H9 (cell line): ENCODE data around the gene PIK3C2B. TPM values are rescaled to one million over a fixed set of nuclear protein-coding genes. Genes with fewer than 3 reads are reported as not detected.

Experiments
- DNase-seq: peaks from one replicate; pipeline ENCODE4 v3.0.0-alpha.2; 2017
- H2AFZ ChIP-seq: one replicate; pipeline ENCODE4 v1.6.1; 2013; ENCODE audit warnings: mild to moderate bottlenecking, low read length, control low read depth, moderate library complexity
- H2AK5ac ChIP-seq: 2 replicates; pipeline ENCODE4 v1.6.1; 2013; ENCODE audit warnings: low read length, control low read depth, mixed read lengths; ENCODE audit not compliant: insufficient read length
- H2BK120ac ChIP-seq: one replicate; pipeline ENCODE4 v1.6.1; 2013; ENCODE audit warnings: low read depth, mild to moderate bottlenecking, low read length, control low read depth, inconsistent platforms; ENCODE audit not compliant: poor library complexity, severe bottlenecking
- H2BK12ac ChIP-seq: 2 replicates; pipeline ENCODE4 v1.6.1; 2013; ENCODE audit warnings: low read length, control low read depth, mixed read lengths, low read depth; ENCODE audit not compliant: insufficient read length
- H2BK15ac ChIP-seq: 2 replicates; pipeline ENCODE4 v1.6.1; 2013; ENCODE audit warnings: low read depth, low read length, control low read depth
- H2BK20ac ChIP-seq: one replicate; pipeline ENCODE4 v1.6.1; 2013; ENCODE audit warnings: low read depth, mild to moderate bottlenecking, low read length, control low read depth, inconsistent platforms; ENCODE audit not compliant: poor library complexity, severe bottlenecking
- H2BK5ac ChIP-seq: 2 replicates; pipeline ENCODE4 v1.6.1; 2013; ENCODE audit warnings: low read length, control low read depth, mixed read lengths; ENCODE audit not compliant: insufficient read length
- H3K14ac ChIP-seq: 2 replicates; pipeline ENCODE4 v1.6.1; 2013; ENCODE audit warnings: low read length, control low read depth; ENCODE audit not compliant: insufficient read depth
- H3K18ac ChIP-seq: 2 replicates; pipeline ENCODE4 v1.6.1; 2013; ENCODE audit warnings: low read depth, mild to moderate bottlenecking, mixed read lengths, low read length, control low read depth; ENCODE audit not compliant: insufficient read length
- H3K23ac ChIP-seq: 2 replicates; pipeline ENCODE4 v1.6.1; 2013; ENCODE audit warnings: low read length, control low read depth, mixed read lengths, low read depth; ENCODE audit not compliant: insufficient read length
- H3K23me2 ChIP-seq: 2 replicates; pipeline ENCODE4 v1.6.1; 2013; ENCODE audit warnings: low read depth, mild to moderate bottlenecking, mixed read lengths, low read length, control low read depth; ENCODE audit not compliant: insufficient read length, poor library complexity, severe bottlenecking
- H3K27ac ChIP-seq: 2 replicates; pipeline ENCODE4 v1.5.1; 2013; ENCODE audit warnings: low read length, control low read depth, mixed read lengths, low read depth; ENCODE audit not compliant: insufficient read length
- H3K27me3 ChIP-seq: 2 replicates; pipeline ENCODE4 v1.6.1; 2013; ENCODE audit warnings: low read length, control low read depth, inconsistent platforms; ENCODE audit not compliant: insufficient read depth
- H3K4ac ChIP-seq: 2 replicates; pipeline ENCODE4 v1.6.1; 2013; ENCODE audit warnings: low read depth, mild to moderate bottlenecking, control low read depth, inconsistent platforms, low read length, moderate library complexity
- H3K4me1 ChIP-seq: 2 replicates; pipeline ENCODE4 v1.6.1; 2013; ENCODE audit warnings: low read length, control low read depth, inconsistent platforms; ENCODE audit not compliant: insufficient read depth
- H3K4me2 ChIP-seq: 2 replicates; pipeline ENCODE4 v1.6.1; 2013; ENCODE audit warnings: low read length, control low read depth, mixed read lengths; ENCODE audit not compliant: insufficient read length, insufficient read depth
- H3K56ac ChIP-seq: 2 replicates; pipeline ENCODE4 v1.6.1; 2013; ENCODE audit warnings: low read depth, mild to moderate bottlenecking, mixed read lengths, low read length, control low read depth; ENCODE audit not compliant: insufficient read length
- H3K79me1 ChIP-seq: 2 replicates; pipeline ENCODE4 v1.6.1; 2013; ENCODE audit warnings: low read depth, mild to moderate bottlenecking, moderate library complexity, low read length, control low read depth, inconsistent platforms; ENCODE audit not compliant: insufficient read depth, poor library complexity, severe bottlenecking
- H3K79me2 ChIP-seq: 2 replicates; pipeline ENCODE4 v1.6.1; 2013; ENCODE audit warnings: low read length, control low read depth, inconsistent platforms; ENCODE audit not compliant: insufficient read depth
- H3K9ac ChIP-seq: 2 replicates; pipeline ENCODE4 v1.6.1; 2013; ENCODE audit warnings: low read length, control low read depth, mixed read lengths; ENCODE audit not compliant: insufficient read length; ENCODE audit errors: extremely low read depth
- H3K9me3 ChIP-seq: one replicate; pipeline ENCODE4 v1.6.1; 2013; ENCODE audit warnings: low read depth, low read length, inconsistent platforms; ENCODE audit not compliant: control insufficient read depth
- H3T11ph ChIP-seq: one replicate; pipeline ENCODE4 v1.6.1; 2013; ENCODE audit warnings: mild to moderate bottlenecking, low read length, control low read depth, inconsistent platforms
- H4K20me1 ChIP-seq: one replicate; pipeline ENCODE4 v1.6.1; 2013; ENCODE audit not compliant: control insufficient read depth, insufficient read length, insufficient read depth
- H4K5ac ChIP-seq: 2 replicates; pipeline ENCODE4 v1.6.1; 2013; ENCODE audit warnings: low read depth, mild to moderate bottlenecking, mixed read lengths, low read length, control low read depth; ENCODE audit not compliant: insufficient read length
- H4K8ac ChIP-seq: replicated peaks from 2 replicates; pipeline ENCODE4 v1.6.1; 2013; ENCODE audit warnings: low read length, control low read depth, mixed read lengths, low read depth; ENCODE audit not compliant: insufficient read length
- H4K91ac ChIP-seq: 2 replicates; pipeline ENCODE4 v1.6.1; 2013; ENCODE audit warnings: low read depth, mild to moderate bottlenecking, moderate library complexity, mixed read lengths, low read length, control low read depth; ENCODE audit not compliant: insufficient read length
- H3K27ac Mint-ChIP-seq, 3 experiments: 2 replicates in 2 of 3; 3 replicates in 1 of 3; pipeline ENCODE4 v1.8.0; 2020 to 2021; ENCODE audit warnings: mixed read lengths in 3 of 3, mild to moderate bottlenecking in 1 of 3, moderate library complexity in 1 of 3
- H3K27me3 Mint-ChIP-seq: 2 replicates; pipeline ENCODE4 v1.8.0; 2021; ENCODE audit warnings: low read depth, mild to moderate bottlenecking, moderate library complexity, mixed read lengths
- H3K36me3 Mint-ChIP-seq, 3 experiments: 2 replicates in 2 of 3; 3 replicates in 1 of 3; pipeline ENCODE4 v1.8.0; 2020 to 2021; ENCODE audit warnings: low read depth in 3 of 3, mixed read lengths in 3 of 3; ENCODE audit not compliant: insufficient read depth in 1 of 3
- H3K4me1 Mint-ChIP-seq, 2 experiments: 2 replicates each; pipeline ENCODE4 v1.8.0; 2020; ENCODE audit warnings: mixed read lengths in 2 of 2
- H3K4me3 Mint-ChIP-seq, 2 experiments: 2 replicates in 1 of 2; 3 replicates in 1 of 2; pipeline ENCODE4 v1.8.0; 2020 to 2021; ENCODE audit warnings: mild to moderate bottlenecking in 2 of 2, mixed read lengths in 2 of 2, moderate library complexity in 1 of 2
- H3K9me3 Mint-ChIP-seq, 2 experiments: 2 replicates in 1 of 2; 3 replicates in 1 of 2; pipeline ENCODE4 v1.8.0; 2020; ENCODE audit warnings: mild to moderate bottlenecking in 2 of 2, mixed read lengths in 2 of 2, moderate library complexity in 1 of 2
- WGBS: extraction: QIAGEN DNeasy Blood & Tissue Kit; methylation state at CpG from one replicate; pipeline ENCODE4 v1.1.7; 2013; ENCODE audit warnings: missing lambda C conversion rate, low lambda C conversion rate, mixed read lengths; ENCODE audit not compliant: insufficient read length; ENCODE audit errors: extremely low coverage; 5-methylcytosine and 5-hydroxymethylcytosine counted together
- total RNA-seq: library from RNA; stranded (reverse); gene quantifications from 2 replicates; pipeline ENCODE4 v1.2.1, GENCODE V29; 2021
- TF ChIP-seq, protein P1 (sequence below): fragments of 200-600 bp; sonication (generic); conservative IDR thresholded peaks from 3 replicates; pipeline ENCODE4 v1.8.0; 2021; ENCODE audit warnings: antibody characterized with exemption, mild to moderate bottlenecking

Gene PIK3C2B
- total RNA-seq, 1 experiment from 2014 or later = 13.1 TPM

GRCh38 chr1:204464701-204465100 is 29.9 kb downstream of the PIK3C2B start:
- no peak for DNase-seq
- no peak overlapping the region for H3K4ac ChIP-seq
- Mint-ChIP-seq H3K36me3 (peaks cover 8 to 40% (median 26%) of the 10 kb centered on the region in 3 experiments), H3K27me3 (no peaks in the 10 kb centered on the region), H3K9me3 (no peaks in the 10 kb centered on the region), H3K27ac (no peak overlapping the region), H3K4me3 (no peak overlapping the region), H3K4me1 (peaks cover 8 to 17% of the 10 kb centered on the region in 2 experiments)
- no peak overlapping the region for H4K5ac ChIP-seq
- H2BK15ac ChIP-seq = no peak overlapping the region
- no peak overlapping the region for H3T11ph ChIP-seq
- no peak overlapping the region for H3K56ac ChIP-seq
- no peak overlapping the region for H4K8ac ChIP-seq
- TF ChIP-seq, protein P1, sequence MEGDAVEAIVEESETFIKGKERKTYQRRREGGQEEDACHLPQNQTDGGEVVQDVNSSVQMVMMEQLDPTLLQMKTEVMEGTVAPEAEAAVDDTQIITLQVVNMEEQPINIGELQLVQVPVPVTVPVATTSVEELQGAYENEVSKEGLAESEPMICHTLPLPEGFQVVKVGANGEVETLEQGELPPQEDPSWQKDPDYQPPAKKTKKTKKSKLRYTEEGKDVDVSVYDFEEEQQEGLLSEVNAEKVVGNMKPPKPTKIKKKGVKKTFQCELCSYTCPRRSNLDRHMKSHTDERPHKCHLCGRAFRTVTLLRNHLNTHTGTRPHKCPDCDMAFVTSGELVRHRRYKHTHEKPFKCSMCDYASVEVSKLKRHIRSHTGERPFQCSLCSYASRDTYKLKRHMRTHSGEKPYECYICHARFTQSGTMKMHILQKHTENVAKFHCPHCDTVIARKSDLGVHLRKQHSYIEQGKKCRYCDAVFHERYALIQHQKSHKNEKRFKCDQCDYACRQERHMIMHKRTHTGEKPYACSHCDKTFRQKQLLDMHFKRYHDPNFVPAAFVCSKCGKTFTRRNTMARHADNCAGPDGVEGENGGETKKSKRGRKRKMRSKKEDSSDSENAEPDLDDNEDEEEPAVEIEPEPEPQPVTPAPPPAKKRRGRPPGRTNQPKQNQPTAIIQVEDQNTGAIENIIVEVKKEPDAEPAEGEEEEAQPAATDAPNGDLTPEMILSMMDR = no peak
- H3K9me3 ChIP-seq = no peaks in the 10 kb centered on the region
- H4K20me1 ChIP-seq = no peaks in the 10 kb centered on the region
- H3K4me2 ChIP-seq = no peak overlapping the region
- no peaks in the 10 kb centered on the region for H3K23me2 ChIP-seq
- no peak overlapping the region for H2BK12ac ChIP-seq
- no peak overlapping the region for H2BK120ac ChIP-seq
- no peaks in the 10 kb centered on the region for H3K4me1 ChIP-seq
- no CpG with 5 or more reads among the region's 1 CpG for WGBS
- H3K14ac ChIP-seq = no peak overlapping the region
- no peaks in the 10 kb centered on the region for H3K79me1 ChIP-seq
- no peak overlapping the region for H3K18ac ChIP-seq
- H3K27ac ChIP-seq = no peak overlapping the region
- H2BK5ac ChIP-seq = no peak overlapping the region
- H2AFZ ChIP-seq = no peak overlapping the region
- H3K9ac ChIP-seq = no peak overlapping the region
- no peak overlapping the region for H2AK5ac ChIP-seq
- no peak overlapping the region for H4K91ac ChIP-seq
- H3K23ac ChIP-seq = no peak overlapping the region
- H3K27me3 ChIP-seq = no peaks in the 10 kb centered on the region
- H3K79me2 ChIP-seq = no peaks in the 10 kb centered on the region
- no peak overlapping the region for H2BK20ac ChIP-seq
